ENCODE data around the gene MTHFD1L. TPM values are rescaled to one million over a fixed set of nuclear protein-coding genes. Genes with fewer than 3 reads are reported as not detected.

Gene MTHFD1L
- total and polyA plus RNA-seq, 2 donors (not counting 3 experiments of a cell fraction or from before 2014, with no cell fraction given) = 40.2 to 120 TPM

DNA sequence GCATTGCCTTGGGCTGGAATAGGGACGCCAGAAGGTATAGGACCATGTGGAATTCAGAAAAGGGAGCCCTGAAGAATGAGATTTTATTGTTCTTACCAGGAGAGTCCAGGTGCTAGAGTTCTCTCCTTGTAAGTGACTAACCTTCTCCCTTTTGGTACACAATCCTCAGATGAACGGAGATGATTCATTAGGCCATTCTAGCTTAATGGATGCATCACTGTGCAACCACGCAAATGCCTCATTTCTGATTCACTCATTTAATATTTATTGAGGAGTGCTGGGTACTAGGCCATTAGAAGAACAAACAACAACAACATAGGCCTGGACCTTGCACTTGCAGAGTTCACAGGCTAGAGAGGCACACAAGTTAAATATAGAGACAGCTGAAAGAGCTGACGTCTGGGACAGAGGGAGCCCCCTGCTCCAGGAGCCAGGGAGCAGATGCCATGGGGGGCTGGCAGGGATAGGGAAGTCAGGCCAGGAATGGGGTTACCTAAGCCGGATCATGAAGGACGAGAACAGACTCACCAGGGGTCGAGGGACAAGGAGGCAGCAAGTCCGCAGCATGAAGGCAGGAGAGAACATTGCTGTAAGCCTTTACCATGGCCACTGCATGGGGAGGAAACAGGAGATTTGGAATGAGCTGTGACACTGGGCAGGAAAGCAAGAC lies 194.7 kb downstream of the MTHFD1L start:
- no TSS peak for BruUV-seq (replicated peaks)
- DNase-seq (ENCODE audit: low read depth, low spot score) (peak; percentile 90), FAIRE-seq (peak; percentile 92)

More for the DNA sequence above, 194.7 kb downstream of the MTHFD1L start:
- Histone ChIP-seq H3K79me2 (ENCODE audit: control insufficient read depth, insufficient read depth, low read length) (peaks cover 9% of the 10 kb centered on the region), H4K20me1 (replicated peaks; ENCODE audit: control insufficient read depth, extremely low read depth, insufficient read depth, low read length) (no peaks in the 10 kb centered on the region), H3K4me1 (ENCODE audit: control insufficient read depth, extremely low read depth, insufficient read depth, low read length) (peaks cover 55% of the 10 kb centered on the region), H3K9me1 (replicated peaks; ENCODE audit: control insufficient read depth, extremely low read depth, insufficient read depth, low read length) (no peaks in the 10 kb centered on the region), H3K9me3 (replicated peaks; ENCODE audit: control insufficient read depth, insufficient read depth, low read length) (no peaks in the 10 kb centered on the region), H3K4me3 (replicated peaks in 1 of 3; ENCODE audit: insufficient read depth in 1 of 3, low read depth in 1 of 3, low read length in 3 of 3) (no peak overlapping the region), H3K4me2 (ENCODE audit: insufficient read depth, low read length) (peak overlapping the region; percentile 12), H3K27ac (ENCODE audit: insufficient read depth, low read depth, low read length) (peak overlapping the region; percentile 95), H3K9ac (replicated peaks; ENCODE audit: extremely low read depth, insufficient read depth, low read length) (peak overlapping the region; percentile 83), H3K36me3 (ENCODE audit: control insufficient read depth in 2 of 2, extremely low read depth in 1 of 2, insufficient read depth in 2 of 2, low read length in 2 of 2) (peaks cover 0 to 3% of the 10 kb centered on the region in 2 experiments), H2AFZ (ENCODE audit: low read depth, low read length) (no peak overlapping the region), H3K27me3 (ENCODE audit: control insufficient read depth in 2 of 2, insufficient read depth in 2 of 2, low read length in 2 of 2) (no peaks in the 10 kb centered on the region)
- POLR2A ChIA-PET = no interaction called here
- CTCF ChIA-PET = interaction anchor here (0.9 to 4.7 kb wide), 6 partner anchors 18 to 264 kb away, joined by 3 to 24 read pairs (median 4); no protein-coding TSS in a partner anchor
- intact Hi-C loops (cut with micrococcal nuclease) (loop anchor here (1.0 kb wide), 7 partner anchors 8 to 264 kb away; no protein-coding TSS in a partner anchor), dilution Hi-C loops (cut with MboI; ENCODE audit: extremely low pct_ligation_motif_present, low sequenced_read_pairs) (no loop called here)
- TF ChIP-seq GATA2 (IDR thresholded peaks at IDR 0.05; ENCODE audit: insufficient read depth, insufficient read length, low read depth, low read length) (peak; percentile 46), POLR2AphosphoS5 (IDR thresholded peaks at IDR 0.05; ENCODE audit: insufficient read depth, low read depth, low read length) (peak; percentile 85), JUN (IDR thresholded peaks at IDR 0.05; ENCODE audit: borderline replicate concordance, insufficient read depth, insufficient read length, low read depth) (peak; percentile 99), FOS (IDR thresholded peaks at IDR 0.05; ENCODE audit: borderline replicate concordance, insufficient read depth, low read length) (peak; percentile 100)
- TF ChIP-seq, protein P1, sequence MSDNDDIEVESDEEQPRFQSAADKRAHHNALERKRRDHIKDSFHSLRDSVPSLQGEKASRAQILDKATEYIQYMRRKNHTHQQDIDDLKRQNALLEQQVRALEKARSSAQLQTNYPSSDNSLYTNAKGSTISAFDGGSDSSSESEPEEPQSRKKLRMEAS (IDR thresholded peaks at IDR 0.05; ENCODE audit: insufficient read depth, insufficient read length) = no peak
- TF ChIP-seq, protein P2, sequence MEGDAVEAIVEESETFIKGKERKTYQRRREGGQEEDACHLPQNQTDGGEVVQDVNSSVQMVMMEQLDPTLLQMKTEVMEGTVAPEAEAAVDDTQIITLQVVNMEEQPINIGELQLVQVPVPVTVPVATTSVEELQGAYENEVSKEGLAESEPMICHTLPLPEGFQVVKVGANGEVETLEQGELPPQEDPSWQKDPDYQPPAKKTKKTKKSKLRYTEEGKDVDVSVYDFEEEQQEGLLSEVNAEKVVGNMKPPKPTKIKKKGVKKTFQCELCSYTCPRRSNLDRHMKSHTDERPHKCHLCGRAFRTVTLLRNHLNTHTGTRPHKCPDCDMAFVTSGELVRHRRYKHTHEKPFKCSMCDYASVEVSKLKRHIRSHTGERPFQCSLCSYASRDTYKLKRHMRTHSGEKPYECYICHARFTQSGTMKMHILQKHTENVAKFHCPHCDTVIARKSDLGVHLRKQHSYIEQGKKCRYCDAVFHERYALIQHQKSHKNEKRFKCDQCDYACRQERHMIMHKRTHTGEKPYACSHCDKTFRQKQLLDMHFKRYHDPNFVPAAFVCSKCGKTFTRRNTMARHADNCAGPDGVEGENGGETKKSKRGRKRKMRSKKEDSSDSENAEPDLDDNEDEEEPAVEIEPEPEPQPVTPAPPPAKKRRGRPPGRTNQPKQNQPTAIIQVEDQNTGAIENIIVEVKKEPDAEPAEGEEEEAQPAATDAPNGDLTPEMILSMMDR (IDR thresholded peaks at IDR 0.05; ENCODE audit: extremely low read depth in 1 of 2, insufficient read depth in 1 of 2, low read depth in 1 of 2, low read length in 2 of 2) = no peak
